NCI-H128 (cell line): ENCODE data around the gene HIPK1.
"Not testable (repeated sequence)": the region's sequence is repeated elsewhere in the genome, so short reads cannot be mapped to it uniquely, and the experiment has no call there.

ENCODE experiments used
- DNase-seq: peaks from one replicate; lab custom pipeline; 2025; ENCODE audit not compliant: unreplicated experiment; lab: John Stamatoyannopoulos, UW

The HIPK1 gene

DNA sequence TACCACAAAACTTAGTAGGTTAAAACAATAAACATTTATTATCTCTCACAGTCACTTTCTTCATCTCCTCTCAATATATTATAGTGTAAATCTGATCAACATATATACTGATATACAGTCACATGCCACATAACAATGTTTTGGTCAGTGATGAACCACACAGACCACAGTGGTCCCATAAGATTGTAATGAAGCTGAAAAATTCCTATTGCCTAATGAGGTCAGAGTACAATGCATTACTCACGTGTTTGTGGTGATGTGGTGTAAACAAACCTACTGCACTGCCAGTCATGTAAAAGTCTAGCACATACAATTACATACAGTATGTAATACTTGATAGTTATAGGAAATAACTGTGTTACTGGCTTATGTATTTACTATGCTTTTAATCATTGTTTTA, 80.3 kb downstream of the HIPK1 start:
- DNase-seq: no peak

DNA sequence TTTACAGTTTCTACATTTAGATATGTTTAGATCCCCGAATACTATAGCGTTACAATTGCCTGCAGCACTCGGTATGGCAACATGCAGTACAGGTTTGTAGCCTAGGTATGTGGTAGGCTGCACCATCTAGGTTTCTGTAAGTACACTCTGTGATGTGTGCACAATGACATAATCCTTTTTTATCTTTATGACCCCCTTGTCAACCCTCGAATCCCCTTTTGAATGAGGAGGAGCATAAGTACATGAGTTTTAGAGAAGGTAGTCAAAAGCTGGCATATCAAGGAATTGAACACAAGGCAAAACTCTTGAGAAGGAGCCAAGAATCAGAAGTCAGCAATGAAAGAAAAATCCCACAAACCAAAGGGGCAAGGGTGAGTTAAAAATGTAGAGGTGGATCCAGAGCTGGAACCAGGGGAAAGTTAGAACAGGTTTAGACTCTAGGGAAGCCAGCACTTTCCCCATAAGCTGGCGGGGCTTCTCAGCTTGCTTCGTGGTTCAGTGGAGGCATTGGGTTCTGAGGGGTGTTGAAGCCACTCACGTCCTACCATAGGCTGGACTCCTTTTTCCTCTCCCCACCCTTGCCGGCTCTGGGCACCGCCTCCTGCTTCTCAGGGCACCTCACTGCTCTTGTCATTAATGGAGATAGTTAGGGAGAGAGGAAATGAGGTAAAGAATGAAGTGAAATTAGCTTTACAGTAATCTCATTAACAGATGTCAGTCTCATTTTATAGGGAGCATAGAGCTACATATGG, 81.5 kb downstream of the HIPK1 start:
- DNase-seq: no peak

DNA sequence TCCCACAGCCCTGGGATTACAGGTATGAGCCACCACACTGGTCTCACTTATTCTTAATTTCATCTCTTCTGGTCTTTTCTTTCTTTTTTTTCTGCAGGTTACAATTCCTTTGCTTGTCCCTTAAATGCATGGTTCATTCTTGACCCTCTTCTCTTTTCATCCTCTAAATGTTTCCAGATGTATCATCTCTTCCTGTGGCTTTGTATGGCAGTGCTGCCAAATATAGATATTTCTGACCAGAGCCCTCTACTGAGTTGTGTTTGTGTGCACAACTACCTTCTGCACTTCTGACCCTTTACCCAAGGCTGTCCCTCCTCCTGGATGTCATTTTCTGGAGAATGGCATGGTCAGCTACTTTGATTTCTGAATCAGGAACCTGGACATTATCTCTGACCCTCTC, 82.7 kb downstream of the HIPK1 start:
- DNase-seq: no peak

DNA sequence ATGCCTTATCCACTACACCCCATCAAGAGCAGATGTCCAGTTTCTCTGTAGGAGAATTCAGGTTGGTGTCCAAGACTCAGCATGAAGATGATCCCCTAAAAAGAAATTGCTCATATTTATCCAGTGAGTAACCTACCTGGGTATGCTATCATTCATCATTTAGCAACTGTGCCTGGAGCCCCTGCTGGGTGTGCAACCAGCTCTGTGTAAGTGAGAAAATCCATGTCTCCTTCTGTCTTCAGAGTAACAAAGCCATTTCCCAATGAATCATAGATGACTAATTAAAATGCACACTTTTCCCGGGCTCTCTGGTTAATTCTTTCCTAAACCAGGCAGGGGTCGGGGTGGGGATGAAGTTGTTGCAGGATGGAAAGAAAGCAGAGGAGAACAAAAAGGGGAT, 86.0 kb downstream of the HIPK1 start:
- no peak for DNase-seq

- not testable (repeated sequence) for DNase-seq
Measured at GRCh38 chr1:114019724-114020123, 90.6 kb downstream of the HIPK1 start.

- no peak for DNase-seq
Measured at GRCh38 chr1:114021665-114022099, 92.6 kb downstream of the HIPK1 start.

GRCh38 chr1:114022877-114023276, 93.8 kb downstream of the HIPK1 start:
- DNase-seq: no peak

- DNase-seq: no peak
Measured at GRCh38 chr1:114023377-114023776, 94.3 kb downstream of the HIPK1 start.

DNA sequence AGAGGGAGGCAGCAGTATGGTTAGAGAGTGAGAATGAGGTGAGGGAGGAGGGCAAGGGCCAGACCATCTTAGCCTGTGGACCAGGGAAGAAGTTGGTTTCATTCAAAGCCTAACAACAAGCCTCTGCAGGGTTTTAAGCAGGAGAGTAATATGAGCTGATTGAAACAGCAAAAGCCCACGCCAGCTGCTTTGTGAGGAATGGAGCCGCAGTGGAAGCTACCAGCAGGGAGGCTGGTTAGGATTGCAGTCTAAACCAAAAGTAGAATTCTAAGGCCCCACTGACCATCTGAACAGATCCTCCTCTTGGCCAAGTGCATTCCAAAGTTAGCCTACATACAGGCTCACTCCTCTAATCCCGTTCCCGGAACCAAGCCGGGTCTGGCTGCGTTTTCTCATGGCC, 94.9 kb downstream of the HIPK1 start:
- DNase-seq: no peak

GRCh38 chr1:114025609-114026401, 96.7 kb downstream of the HIPK1 start:
- DNase-seq: no peak

- no peak for DNase-seq
Measured at GRCh38 chr1:114026797-114027196, 97.7 kb downstream of the HIPK1 start.
